ENCODE measurements around the gene MASP1. TPM values are rescaled to one million over a fixed set of nuclear protein-coding genes. Genes with fewer than 3 reads are reported as not detected.

The MASP1 gene
- total and polyA plus RNA-seq, 7 experiments from 2014 or later, result not detected

GRCh38 chr3:187237741-187238140, 53.8 kb downstream of the MASP1 start:
- CTCF ChIA-PET, result no interaction called here

DNA sequence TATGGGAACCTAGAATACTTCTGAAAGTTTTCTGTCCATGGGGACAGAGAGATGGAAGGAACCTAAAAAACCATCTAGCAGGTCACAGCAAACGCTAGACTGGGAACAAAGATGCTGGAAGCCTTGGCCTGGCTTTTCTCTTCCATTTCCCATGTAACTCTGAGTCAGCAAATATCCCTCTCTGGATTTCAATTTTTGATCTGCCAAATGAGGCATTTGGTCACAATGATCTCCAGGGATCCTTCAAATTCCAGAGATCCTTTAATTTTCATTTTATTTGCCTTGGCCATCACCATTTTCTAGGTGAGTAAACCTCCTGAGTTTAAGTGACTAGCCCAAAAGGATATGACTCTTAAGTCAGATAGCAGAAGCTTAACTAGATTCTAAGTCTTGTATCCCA, 54.6 kb downstream of the MASP1 start:
- POLR2A ChIA-PET, result no interaction called here
- H3K27me3 ChIP-seq (ENCODE audit: control insufficient read depth in 2 of 2, insufficient read depth in 2 of 2, low read length in 2 of 2), result no peaks in the 10 kb centered on the region
- DNase-seq (no peak), ATAC-seq (no peak)
- intact Hi-C loops (cut with micrococcal nuclease), result no loop called here
- no peak overlapping the region for H3K4me3 ChIP-seq (ENCODE audit: low read length)
- Mint-ChIP-seq H3K9me3 (peaks cover 0 to 6% (median 3%) of the 10 kb centered on the region in 11 donors), H3K27me3 (peaks cover 0 to 5% (median 0%) of the 10 kb centered on the region in 5 donors), H3K27ac (no peak overlapping the region), H3K4me3 (no peak overlapping the region), H3K36me3 (peaks cover 0 to 4% (median 0%) of the 10 kb centered on the region in 5 donors), H3K4me1 (no peaks in the 10 kb centered on the region)
- no peaks in the 10 kb centered on the region for H3K4me1 ChIP-seq (ENCODE audit: control insufficient read depth in 2 of 2, insufficient read depth in 2 of 2, low read length in 2 of 2)
- CTCF ChIA-PET, result no interaction called here
- peaks cover 0 to 3% (median 0%) of the 10 kb centered on the region in 3 experiments for H3K9me3 ChIP-seq (ENCODE audit: control insufficient read depth in 2 of 3, low read length in 3 of 3)
- no peaks in the 10 kb centered on the region for H3K36me3 ChIP-seq (ENCODE audit: control insufficient read depth in 2 of 3, insufficient read depth in 3 of 3, low read length in 3 of 3)
- no peak overlapping the region for H3K27ac ChIP-seq (ENCODE audit: low read depth, low read length)

More at GRCh38 chr3:187237741-187238140, 53.8 kb downstream of the MASP1 start:
- H3K4me1 ChIP-seq (ENCODE audit: control insufficient read depth in 2 of 2, insufficient read depth in 2 of 2, low read length in 2 of 2), result no peaks in the 10 kb centered on the region
- Mint-ChIP-seq H3K4me1 (no peaks in the 10 kb centered on the region), H3K27ac (no peak overlapping the region), H3K9me3 (peaks cover 0 to 6% (median 3%) of the 10 kb centered on the region in 11 donors), H3K27me3 (peaks cover 0 to 5% (median 0%) of the 10 kb centered on the region in 5 donors), H3K4me3 (no peak overlapping the region), H3K36me3 (peaks cover 0 to 4% (median 0%) of the 10 kb centered on the region in 5 donors)
- DNase-seq, result no peak
- H3K9me3 ChIP-seq (ENCODE audit: control insufficient read depth in 2 of 3, low read length in 3 of 3), result peaks cover 0 to 3% (median 0%) of the 10 kb centered on the region in 3 experiments
- no peak overlapping the region for H3K4me3 ChIP-seq (ENCODE audit: low read length)
- POLR2A ChIA-PET, result no interaction called here
- H3K27ac ChIP-seq (ENCODE audit: low read depth, low read length), result no peak overlapping the region
- intact Hi-C loops (cut with micrococcal nuclease), result no loop called here
- no peaks in the 10 kb centered on the region for H3K27me3 ChIP-seq (ENCODE audit: control insufficient read depth in 2 of 2, insufficient read depth in 2 of 2, low read length in 2 of 2)
- no peaks in the 10 kb centered on the region for H3K36me3 ChIP-seq (ENCODE audit: control insufficient read depth in 2 of 3, insufficient read depth in 3 of 3, low read length in 3 of 3)
- no peak for ATAC-seq

DNA sequence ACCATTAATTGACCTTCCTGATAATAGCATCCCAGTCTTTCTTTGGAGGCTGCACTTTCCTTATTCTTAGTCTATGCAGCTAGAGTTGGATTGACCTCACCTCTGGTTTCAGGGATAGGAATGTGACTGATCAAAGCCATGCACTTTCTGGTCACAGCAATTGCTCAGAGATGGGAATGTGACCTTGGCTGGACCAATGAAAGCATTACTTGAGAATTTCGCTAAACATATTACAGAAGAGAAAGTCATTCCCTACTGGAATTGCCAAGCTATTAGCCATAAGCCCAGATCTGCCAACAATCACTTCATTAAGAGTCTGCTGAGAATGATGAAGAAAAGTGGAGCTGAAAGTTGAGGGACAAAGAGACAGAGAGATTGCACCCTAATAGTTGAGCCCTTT, 61.5 kb downstream of the MASP1 start:
- ATAC-seq (no peak), DNase-seq (no peak)
- intact Hi-C loops (cut with micrococcal nuclease), result no loop called here
- Histone ChIP-seq H3K4me1 (ENCODE audit: control insufficient read depth in 2 of 2, insufficient read depth in 2 of 2, low read length in 2 of 2) (no peaks in the 10 kb centered on the region), H3K9me3 (ENCODE audit: control insufficient read depth in 2 of 3, low read length in 3 of 3) (no peaks in the 10 kb centered on the region), H3K27ac (ENCODE audit: low read depth, low read length) (no peak overlapping the region), H3K4me3 (ENCODE audit: low read length) (no peak overlapping the region), H3K36me3 (ENCODE audit: control insufficient read depth in 2 of 3, insufficient read depth in 3 of 3, low read length in 3 of 3) (no peaks in the 10 kb centered on the region), H3K27me3 (ENCODE audit: control insufficient read depth in 2 of 2, insufficient read depth in 2 of 2, low read length in 2 of 2) (no peaks in the 10 kb centered on the region)
- ChIA-PET CTCF (interaction anchor here (0.6 kb wide), 1 partner anchor 509 kb away, joined by 3 read pairs; no protein-coding TSS in a partner anchor), POLR2A (no interaction called here)
- Mint-ChIP-seq H3K27ac (no peak overlapping the region), H3K36me3 (no peaks in the 10 kb centered on the region), H3K9me3 (no peaks in the 10 kb centered on the region), H3K4me3 (no peak overlapping the region), H3K27me3 (peaks cover 6 to 16% (median 10%) of the 10 kb centered on the region in 5 donors), H3K4me1 (no peaks in the 10 kb centered on the region)

GRCh38 chr3:187228740-187229139, 62.8 kb downstream of the MASP1 start:
- peaks cover 6 to 18% (median 10%) of the 10 kb centered on the region in 5 donors for H3K27me3 Mint-ChIP-seq
- ChIA-PET CTCF (no interaction called here), POLR2A (no interaction called here)
- ATAC-seq, result no peak
- no peaks in the 10 kb centered on the region for H3K9me3 ChIP-seq (ENCODE audit: control insufficient read depth in 2 of 3, low read length in 3 of 3)
- H3K4me3 ChIP-seq (ENCODE audit: low read length), result no peak overlapping the region
- no peak overlapping the region for H3K4me3 Mint-ChIP-seq
- no peaks in the 10 kb centered on the region for H3K4me1 Mint-ChIP-seq
- peak overlapping the region in 1 of 9 donors; percentile 32 for H3K27ac Mint-ChIP-seq
- intact Hi-C loops (cut with micrococcal nuclease), result no loop called here
- no peak overlapping the region for H3K27ac ChIP-seq (ENCODE audit: low read depth, low read length)
- no peaks in the 10 kb centered on the region for H3K27me3 ChIP-seq (ENCODE audit: control insufficient read depth in 2 of 2, insufficient read depth in 2 of 2, low read length in 2 of 2)
- no peaks in the 10 kb centered on the region for H3K36me3 Mint-ChIP-seq
- no peaks in the 10 kb centered on the region for H3K36me3 ChIP-seq (ENCODE audit: control insufficient read depth in 2 of 3, insufficient read depth in 3 of 3, low read length in 3 of 3)
- H3K9me3 Mint-ChIP-seq, result no peaks in the 10 kb centered on the region
- H3K4me1 ChIP-seq (ENCODE audit: control insufficient read depth in 2 of 2, insufficient read depth in 2 of 2, low read length in 2 of 2), result no peaks in the 10 kb centered on the region
- no peak for DNase-seq

GRCh38 chr3:187227658-187228258, 63.8 kb downstream of the MASP1 start:
- no peaks in the 10 kb centered on the region for H3K4me1 ChIP-seq (ENCODE audit: control insufficient read depth in 2 of 2, insufficient read depth in 2 of 2, low read length in 2 of 2)
- H3K27ac ChIP-seq (ENCODE audit: low read depth, low read length), result no peak overlapping the region
- Mint-ChIP-seq H3K27me3 (peaks cover 6 to 18% (median 10%) of the 10 kb centered on the region in 5 donors), H3K36me3 (no peaks in the 10 kb centered on the region), H3K4me1 (no peaks in the 10 kb centered on the region), H3K9me3 (no peaks in the 10 kb centered on the region), H3K27ac (no peak overlapping the region), H3K4me3 (no peak overlapping the region)
- H3K27me3 ChIP-seq (ENCODE audit: control insufficient read depth in 2 of 2, insufficient read depth in 2 of 2, low read length in 2 of 2), result no peaks in the 10 kb centered on the region
- H3K9me3 ChIP-seq (ENCODE audit: control insufficient read depth in 2 of 3, low read length in 3 of 3), result no peaks in the 10 kb centered on the region
- ChIA-PET CTCF (no interaction called here), POLR2A (no interaction called here)
- H3K36me3 ChIP-seq (ENCODE audit: control insufficient read depth in 2 of 3, insufficient read depth in 3 of 3, low read length in 3 of 3), result no peaks in the 10 kb centered on the region
- intact Hi-C loops (cut with micrococcal nuclease), result no loop called here
- H3K4me3 ChIP-seq (ENCODE audit: low read length), result no peak overlapping the region
- ATAC-seq, result no peak
- DNase-seq, result no peak

- POLR2A ChIA-PET, result no interaction called here
- H3K36me3 Mint-ChIP-seq, result no peaks in the 10 kb centered on the region
- peaks cover 0 to 3% (median 0%) of the 10 kb centered on the region in 7 donors for H3K4me1 Mint-ChIP-seq
- no peaks in the 10 kb centered on the region for H3K4me1 ChIP-seq (ENCODE audit: control insufficient read depth in 2 of 2, insufficient read depth in 2 of 2, low read length in 2 of 2)
- H3K27ac Mint-ChIP-seq, result peak overlapping the region in 1 of 9 donors; percentile 58
- H3K9me3 Mint-ChIP-seq, result no peaks in the 10 kb centered on the region
- peaks cover 0 to 16% (median 7%) of the 10 kb centered on the region in 5 donors for H3K27me3 Mint-ChIP-seq
- intact Hi-C loops (cut with micrococcal nuclease), result no loop called here
- ATAC-seq (no peak), DNase-seq (no peak)
- no peak overlapping the region for H3K27ac ChIP-seq (ENCODE audit: low read depth, low read length)
- CTCF ChIA-PET, result no interaction called here
- H3K4me3 Mint-ChIP-seq, result no peak overlapping the region
- no peaks in the 10 kb centered on the region for H3K36me3 ChIP-seq (ENCODE audit: control insufficient read depth in 2 of 3, insufficient read depth in 3 of 3, low read length in 3 of 3)
- H3K4me3 ChIP-seq (ENCODE audit: low read length), result no peak overlapping the region
- no peaks in the 10 kb centered on the region for H3K9me3 ChIP-seq (ENCODE audit: control insufficient read depth in 2 of 3, low read length in 3 of 3)
- H3K27me3 ChIP-seq (ENCODE audit: control insufficient read depth in 2 of 2, insufficient read depth in 2 of 2, low read length in 2 of 2), result no peaks in the 10 kb centered on the region
Measured at GRCh38 chr3:187223799-187224198, 67.7 kb downstream of the MASP1 start.

- Histone ChIP-seq H3K27ac (ENCODE audit: low read depth, low read length) (no peak overlapping the region), H3K27me3 (ENCODE audit: control insufficient read depth in 2 of 2, insufficient read depth in 2 of 2, low read length in 2 of 2) (no peaks in the 10 kb centered on the region), H3K9me3 (ENCODE audit: control insufficient read depth in 2 of 3, low read length in 3 of 3) (no peaks in the 10 kb centered on the region), H3K4me1 (ENCODE audit: control insufficient read depth in 2 of 2, insufficient read depth in 2 of 2, low read length in 2 of 2) (no peaks in the 10 kb centered on the region), H3K36me3 (ENCODE audit: control insufficient read depth in 2 of 3, insufficient read depth in 3 of 3, low read length in 3 of 3) (no peaks in the 10 kb centered on the region), H3K4me3 (ENCODE audit: low read length) (no peak overlapping the region)
- no peak for ATAC-seq
- Mint-ChIP-seq H3K27me3 (peaks cover 0 to 20% (median 4%) of the 10 kb centered on the region in 5 donors), H3K36me3 (no peaks in the 10 kb centered on the region), H3K4me1 (peaks cover 0 to 3% (median 0%) of the 10 kb centered on the region in 7 donors), H3K9me3 (no peaks in the 10 kb centered on the region), H3K27ac (peak overlapping the region in 1 of 9 donors; percentile 37), H3K4me3 (no peak overlapping the region)
- intact Hi-C loops (cut with micrococcal nuclease), result no loop called here
- no peak for DNase-seq
- ChIA-PET CTCF (interaction anchor here (0.7 to 0.8 kb wide), 2 partner anchors 21 to 457 kb away, joined by 3 to 4 read pairs; no protein-coding TSS in a partner anchor), POLR2A (interaction anchor here (1.2 kb wide), 1 partner anchor 454 kb away, joined by 3 read pairs; no protein-coding TSS in a partner anchor)
Measured at GRCh38 chr3:187222801-187223200, 68.7 kb downstream of the MASP1 start.

Measured in naive thymus-derived CD4-positive, alpha-beta T cell (primary cell).